Measurements from ENCODE around the gene FBXO48. TPM values are rescaled to one million over a fixed set of nuclear protein-coding genes. Genes with fewer than 3 reads are reported as not detected.
A peak's percentile ranks its signal among the peaks of the same experiment; 100 is the strongest.
"Not testable (repeated sequence)": the region's sequence is repeated elsewhere in the genome, so short reads cannot be mapped to it uniquely, and the experiment has no call there.

The FBXO48 gene
- total RNA-seq, 1 donor from 2014 or later = 0.20 TPM

DNA sequence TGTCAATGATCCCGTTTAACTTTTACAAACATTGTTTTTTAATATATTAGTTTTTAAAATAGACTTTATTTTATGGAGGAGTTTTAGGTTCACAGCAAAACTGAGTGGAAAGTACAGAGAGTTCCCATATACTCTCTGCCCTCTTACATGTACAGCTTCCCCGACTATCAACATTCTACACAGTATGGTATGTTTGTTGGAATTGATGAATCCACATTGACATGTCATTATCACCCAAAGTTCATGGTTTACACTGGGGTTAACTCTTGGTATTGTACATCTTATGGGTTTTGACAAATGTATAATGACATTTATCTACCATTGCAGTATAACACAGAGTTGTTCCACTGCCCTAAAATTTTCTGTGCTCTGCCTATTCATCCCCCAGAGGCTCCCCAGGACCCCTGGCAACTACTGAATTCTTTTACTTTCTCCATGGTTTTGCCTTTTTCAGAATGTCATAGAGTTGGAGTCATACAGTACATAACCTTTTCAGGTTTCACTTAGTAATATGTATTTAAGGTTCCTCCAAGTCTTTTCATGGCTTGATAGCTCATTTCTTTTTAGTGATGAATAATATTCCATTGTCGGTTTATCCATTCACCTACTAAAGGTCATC lies 5.8 kb upstream of the FBXO48 start:
- no peak for DNase-seq (ENCODE audit: low read depth in 2 of 2)

GRCh38 chr2:68471385-68471784 lies 4.3 kb upstream of the FBXO48 start:
- no peak for DNase-seq (ENCODE audit: low read depth in 2 of 2)

DNA sequence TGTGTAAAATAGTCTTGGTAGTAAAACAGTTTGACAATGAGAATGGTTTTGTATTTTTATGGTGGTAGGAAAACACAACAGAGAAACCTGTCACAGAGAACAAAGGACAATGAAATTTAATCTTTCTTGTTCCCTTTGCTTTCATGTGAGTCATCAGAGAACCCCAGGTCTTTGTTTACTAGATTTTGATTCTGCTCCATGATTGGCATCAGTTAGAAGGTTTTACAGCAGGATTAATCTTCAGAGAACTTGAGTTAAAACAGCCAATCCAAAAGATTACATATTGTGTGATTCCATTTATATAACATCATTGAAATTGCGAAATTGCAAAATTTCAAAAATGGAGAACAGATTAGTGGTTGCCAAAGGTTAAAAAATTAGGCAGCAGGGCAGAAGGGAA lies 2.8 kb upstream of the FBXO48 start:
- DNase-seq (ENCODE audit: low read depth in 2 of 2) = peak; percentile 9 to 14

GRCh38 chr2:68468801-68469200 lies 1.7 kb upstream of the FBXO48 start:
- no peak for DNase-seq (ENCODE audit: low read depth in 2 of 2)

GRCh38 chr2:68466778-68467076 lies 367 bp downstream of the FBXO48 start:
- no peak for DNase-seq (ENCODE audit: low read depth in 2 of 2)

DNA sequence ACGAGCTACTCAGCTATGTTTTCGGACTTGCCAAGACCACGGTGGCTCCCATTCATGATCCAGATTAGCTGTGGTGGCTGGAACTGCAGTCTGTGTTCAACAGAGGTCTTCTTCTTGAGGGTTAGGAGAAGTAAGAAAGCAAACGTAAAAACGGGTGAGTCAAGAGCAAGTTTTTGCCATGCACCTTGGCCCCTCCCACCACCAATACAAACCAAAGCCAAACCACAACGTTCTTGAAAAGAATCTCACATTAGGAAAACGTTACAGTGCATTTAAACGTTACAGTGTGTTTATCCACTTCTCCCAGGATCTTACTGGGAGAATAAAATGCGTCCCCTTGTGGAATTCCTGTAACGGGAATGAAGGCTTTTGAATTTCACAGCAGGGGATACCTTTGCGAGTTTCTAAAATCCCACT lies 725 bp downstream of the FBXO48 start:
- peak; percentile 22 to 35 for DNase-seq (ENCODE audit: low read depth in 2 of 2)

GRCh38 chr2:68465081-68465916 lies 1.8 kb downstream of the FBXO48 start:
- no peak for DNase-seq (ENCODE audit: low read depth in 2 of 2)

GRCh38 chr2:68464651-68465050 lies 2.4 kb downstream of the FBXO48 start:
- DNase-seq (ENCODE audit: low read depth in 2 of 2) = no peak

- DNase-seq (ENCODE audit: low read depth in 2 of 2) = peak; percentile 75 to 81
Observed at GRCh38 chr2:68463287-68463877, 3.7 kb downstream of the FBXO48 start.

GRCh38 chr2:68458981-68459380 lies 8.1 kb downstream of the FBXO48 start:
- DNase-seq (ENCODE audit: low read depth in 2 of 2) = no peak

GRCh38 chr2:68456198-68456597 lies 10.9 kb downstream of the FBXO48 start:
- no peak for DNase-seq (ENCODE audit: low read depth in 2 of 2)

GRCh38 chr2:68454719-68455118 lies 12.4 kb downstream of the FBXO48 start:
- no peak for DNase-seq (ENCODE audit: low read depth in 2 of 2)

DNA sequence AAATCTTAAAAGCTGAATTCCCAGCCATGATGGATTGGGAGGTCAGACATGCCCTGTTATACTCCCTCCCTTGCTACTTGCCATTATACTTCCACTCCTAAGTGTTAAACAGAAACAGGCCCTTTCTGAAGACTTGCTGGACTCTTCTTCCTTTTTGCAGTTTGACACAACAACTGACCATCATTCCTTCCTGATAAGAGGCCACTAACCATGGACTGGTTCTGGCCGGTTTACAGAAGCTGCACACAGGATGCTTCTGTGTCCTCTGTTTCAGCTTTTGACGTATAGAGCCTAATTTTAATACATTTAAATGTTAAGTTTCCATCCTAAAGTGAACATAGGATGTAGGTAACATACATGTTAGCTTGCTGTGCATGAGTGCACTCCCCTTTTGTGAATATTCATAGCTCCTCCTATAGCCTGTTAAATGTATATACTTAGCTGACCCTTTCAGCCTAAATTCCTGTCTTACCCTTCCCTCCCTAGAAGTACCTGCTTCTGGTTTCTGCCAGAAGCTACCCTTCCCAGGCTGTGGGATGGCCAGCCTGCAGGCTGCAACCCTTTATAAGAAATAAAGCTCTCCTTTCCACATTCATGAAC lies 13.2 kb downstream of the FBXO48 start:
- DNase-seq (ENCODE audit: low read depth in 2 of 2) = no peak

- no peak for DNase-seq (ENCODE audit: low read depth in 2 of 2)
Observed at GRCh38 chr2:68452158-68452900, 14.8 kb downstream of the FBXO48 start.

- DNase-seq (ENCODE audit: low read depth in 2 of 2) = no peak
Observed at GRCh38 chr2:68448671-68449653, 18.1 kb downstream of the FBXO48 start.

- DNase-seq (ENCODE audit: low read depth in 2 of 2) = no peak
Observed at GRCh38 chr2:68447118-68447517, 20.0 kb downstream of the FBXO48 start.

DNA sequence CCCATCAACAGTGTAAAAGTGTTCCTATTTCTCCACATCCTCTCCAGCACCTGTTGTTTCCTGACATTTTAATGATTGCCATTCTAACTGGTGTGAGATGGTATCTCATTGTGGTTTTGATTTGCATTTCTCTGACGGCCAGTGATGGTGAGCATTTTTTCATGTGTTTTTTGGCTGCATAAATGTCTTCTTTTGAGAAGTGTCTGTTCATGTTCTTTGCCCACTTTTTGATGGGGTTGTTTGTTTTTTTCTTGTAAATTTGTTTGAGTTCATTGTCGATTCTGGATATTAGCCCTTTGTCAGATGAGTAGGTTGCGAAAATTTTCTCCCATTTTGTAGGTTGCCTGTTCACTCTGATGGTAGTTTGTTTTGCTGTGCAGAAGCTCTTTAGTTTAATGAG lies 20.7 kb downstream of the FBXO48 start:
- DNase-seq (ENCODE audit: low read depth in 2 of 2) = not testable (repeated sequence)

GRCh38 chr2:68441994-68442322 lies 25.1 kb downstream of the FBXO48 start:
- no peak for DNase-seq (ENCODE audit: low read depth in 2 of 2)

GRCh38 chr2:68441179-68441993 lies 25.7 kb downstream of the FBXO48 start:
- DNase-seq (ENCODE audit: low read depth in 2 of 2) = peak; percentile 85 to 88
